AG09319 (cell line): ENCODE measurements around the gene MARK3.

Source experiments
- DNase-seq: peaks from one replicate; pipeline ENCODE4 v3.0.0-alpha.2; 2010; ENCODE audit warnings: low read depth; ENCODE audit errors: extremely low read depth
- CTCF ChIP-seq: IDR thresholded peaks from 2 replicates; pipeline ENCODE4 v1.5.1; 2011; ENCODE audit warnings: low read depth, mild to moderate bottlenecking, inconsistent platforms, low read length, moderate library complexity

The MARK3 gene

GRCh38 chr14:103538291-103539055 lies 153.3 kb downstream of the MARK3 start:
- no peak for TF ChIP-seq CTCF
- DNase-seq: no peak

GRCh38 chr14:103539056-103539825 lies 154.0 kb downstream of the MARK3 start:
- no peak for DNase-seq
- TF ChIP-seq CTCF: no peak

- no peak for DNase-seq
- no peak for TF ChIP-seq CTCF
Measured at GRCh38 chr14:103540821-103541708, 155.8 kb downstream of the MARK3 start.

GRCh38 chr14:103541709-103542604 lies 156.7 kb downstream of the MARK3 start:
- no peak; the same call in 1 of the 2 replicates for TF ChIP-seq CTCF
- DNase-seq: no peak

- no peak for TF ChIP-seq CTCF
- DNase-seq: no peak
Measured at GRCh38 chr14:103542605-103543088, 157.4 kb downstream of the MARK3 start.

- no peak for TF ChIP-seq CTCF
- no peak for DNase-seq
Measured at GRCh38 chr14:103543140-103543539, 157.9 kb downstream of the MARK3 start.
